ACHN (cell line): Measurements from ENCODE around the gene BNIP2.
"Not testable (repeated sequence)": the region's sequence is repeated elsewhere in the genome, so short reads cannot be mapped to it uniquely, and the experiment has no call there.

Experiments used
- DNase-seq: peaks from one replicate; pipeline ENCODE4 v3.0.0-alpha.2; 2015
- in situ Hi-C: cut with HindIII; loops from 2 replicates; pipeline ENCODE4 v1.10.0; 2017; ENCODE audit warnings: low sequenced_read_pairs, low pct_ligation_motif_present, low pct_unique_long_range_greater_than_20kb

Gene BNIP2

GRCh38 chr15:59647085-59647484 is 42.0 kb downstream of the BNIP2 start:
- in situ Hi-C loops: no loop called here
- DNase-seq: no peak

GRCh38 chr15:59646277-59646676 is 42.8 kb downstream of the BNIP2 start:
- DNase-seq: no peak
- in situ Hi-C loops: no loop called here

- in situ Hi-C loops: not testable (repeated sequence)
These were observed 43.3 kb downstream of the BNIP2 start for GRCh38 chr15:59645812-59646211.

GRCh38 chr15:59644756-59645155 is 44.4 kb downstream of the BNIP2 start:
- DNase-seq: no peak
- in situ Hi-C loops: no loop called here

More at GRCh38 chr15:59645812-59646211, 43.3 kb downstream of the BNIP2 start:
- DNase-seq: not testable (repeated sequence)

- in situ Hi-C loops: no loop called here
- DNase-seq: no peak
These were observed 46.8 kb downstream of the BNIP2 start for GRCh38 chr15:59642351-59642750.

- in situ Hi-C loops, DNase-seq: not testable (repeated sequence)
These were observed 51.6 kb downstream of the BNIP2 start for GRCh38 chr15:59637507-59637906.

GRCh38 chr15:59636184-59636583 is 52.9 kb downstream of the BNIP2 start:
- no peak for DNase-seq
- in situ Hi-C loops: no loop called here

- in situ Hi-C loops: no loop called here
- peak; percentile 50 for DNase-seq
These were observed 56.4 kb downstream of the BNIP2 start for GRCh38 chr15:59632714-59633113.

GRCh38 chr15:59622289-59622688 is 66.8 kb downstream of the BNIP2 start:
- in situ Hi-C loops: no loop called here
- peak; percentile 9 for DNase-seq

GRCh38 chr15:59618406-59618805 is 70.7 kb downstream of the BNIP2 start:
- no peak for DNase-seq
- in situ Hi-C loops: no loop called here

GRCh38 chr15:59616379-59616778 is 72.7 kb downstream of the BNIP2 start:
- in situ Hi-C loops: no loop called here
- DNase-seq: peak; percentile 22

GRCh38 chr15:59615661-59616060 is 73.5 kb downstream of the BNIP2 start:
- no peak for DNase-seq
- in situ Hi-C loops: no loop called here

GRCh38 chr15:59614153-59614552 is 75.0 kb downstream of the BNIP2 start:
- DNase-seq: no peak
- in situ Hi-C loops: no loop called here

GRCh38 chr15:59611276-59612260 is 77.6 kb downstream of the BNIP2 start, which contains the start of gene GCNT3:
Gene GCNT3, plus strand, starts transcription at chr15:59611783. Its CDS starts 6,456 bp downstream, at chr15:59618239.
- DNase-seq: peak; percentile 92
- in situ Hi-C loops: no loop called here

GRCh38 chr15:59609730-59610712 is 79.1 kb downstream of the BNIP2 start:
- in situ Hi-C loops: no loop called here
- no peak for DNase-seq
